HFF-Myc (cell line): ENCODE measurements around the gene GABRB1.

Experiments used
- DNase-seq: peaks from one replicate; pipeline ENCODE4 v3.0.0-alpha.2; 2011; ENCODE audit warnings: low read depth; ENCODE audit errors: extremely low read depth
- H3K4me3 ChIP-seq: replicated peaks from 2 replicates; pipeline ENCODE4 v1.5.1; 2011; ENCODE audit warnings: low read depth, mild to moderate bottlenecking, control low read depth, low read length
- TF ChIP-seq, protein P1 (sequence below): IDR thresholded peaks from 2 replicates; pipeline ENCODE4 v1.5.1; 2012; ENCODE audit warnings: mild to moderate bottlenecking, low read depth, low read length, control low read depth; ENCODE audit errors: missing control alignments

The GABRB1 gene

DNA sequence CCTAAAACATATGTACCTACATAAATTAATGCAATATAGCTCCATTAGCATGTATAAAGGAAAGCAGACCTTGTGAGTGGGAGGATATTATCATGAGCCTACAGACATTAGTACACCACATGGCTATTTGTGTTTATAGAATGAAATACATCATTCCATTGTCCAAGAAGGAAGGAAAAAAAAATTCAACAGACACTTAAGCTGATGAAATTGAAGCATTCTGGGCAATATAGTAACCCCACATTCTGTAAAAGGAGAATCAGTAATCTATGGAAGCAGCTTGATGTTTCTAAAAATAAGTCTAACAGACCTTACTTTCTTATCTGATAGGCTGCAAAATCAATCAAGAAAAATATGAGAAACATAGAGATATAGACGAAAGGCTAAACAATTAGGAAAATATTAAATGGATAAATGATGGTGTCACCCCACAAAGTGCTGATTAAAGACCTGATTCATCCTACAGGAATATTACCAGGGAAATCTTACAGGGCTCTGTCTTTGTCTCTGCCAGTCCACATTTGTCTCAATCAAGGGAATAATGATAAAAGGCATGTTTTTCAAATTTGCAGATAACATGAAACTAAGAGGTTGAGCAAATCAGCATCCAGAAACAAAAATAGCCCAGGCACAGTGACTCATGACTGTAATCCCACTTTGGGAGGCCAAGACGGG, 355.3 kb downstream of the GABRB1 start:
- DNase-seq: no peak
- TF ChIP-seq, protein P1, sequence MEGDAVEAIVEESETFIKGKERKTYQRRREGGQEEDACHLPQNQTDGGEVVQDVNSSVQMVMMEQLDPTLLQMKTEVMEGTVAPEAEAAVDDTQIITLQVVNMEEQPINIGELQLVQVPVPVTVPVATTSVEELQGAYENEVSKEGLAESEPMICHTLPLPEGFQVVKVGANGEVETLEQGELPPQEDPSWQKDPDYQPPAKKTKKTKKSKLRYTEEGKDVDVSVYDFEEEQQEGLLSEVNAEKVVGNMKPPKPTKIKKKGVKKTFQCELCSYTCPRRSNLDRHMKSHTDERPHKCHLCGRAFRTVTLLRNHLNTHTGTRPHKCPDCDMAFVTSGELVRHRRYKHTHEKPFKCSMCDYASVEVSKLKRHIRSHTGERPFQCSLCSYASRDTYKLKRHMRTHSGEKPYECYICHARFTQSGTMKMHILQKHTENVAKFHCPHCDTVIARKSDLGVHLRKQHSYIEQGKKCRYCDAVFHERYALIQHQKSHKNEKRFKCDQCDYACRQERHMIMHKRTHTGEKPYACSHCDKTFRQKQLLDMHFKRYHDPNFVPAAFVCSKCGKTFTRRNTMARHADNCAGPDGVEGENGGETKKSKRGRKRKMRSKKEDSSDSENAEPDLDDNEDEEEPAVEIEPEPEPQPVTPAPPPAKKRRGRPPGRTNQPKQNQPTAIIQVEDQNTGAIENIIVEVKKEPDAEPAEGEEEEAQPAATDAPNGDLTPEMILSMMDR: no peak
- no peak overlapping the region for H3K4me3 ChIP-seq

DNA sequence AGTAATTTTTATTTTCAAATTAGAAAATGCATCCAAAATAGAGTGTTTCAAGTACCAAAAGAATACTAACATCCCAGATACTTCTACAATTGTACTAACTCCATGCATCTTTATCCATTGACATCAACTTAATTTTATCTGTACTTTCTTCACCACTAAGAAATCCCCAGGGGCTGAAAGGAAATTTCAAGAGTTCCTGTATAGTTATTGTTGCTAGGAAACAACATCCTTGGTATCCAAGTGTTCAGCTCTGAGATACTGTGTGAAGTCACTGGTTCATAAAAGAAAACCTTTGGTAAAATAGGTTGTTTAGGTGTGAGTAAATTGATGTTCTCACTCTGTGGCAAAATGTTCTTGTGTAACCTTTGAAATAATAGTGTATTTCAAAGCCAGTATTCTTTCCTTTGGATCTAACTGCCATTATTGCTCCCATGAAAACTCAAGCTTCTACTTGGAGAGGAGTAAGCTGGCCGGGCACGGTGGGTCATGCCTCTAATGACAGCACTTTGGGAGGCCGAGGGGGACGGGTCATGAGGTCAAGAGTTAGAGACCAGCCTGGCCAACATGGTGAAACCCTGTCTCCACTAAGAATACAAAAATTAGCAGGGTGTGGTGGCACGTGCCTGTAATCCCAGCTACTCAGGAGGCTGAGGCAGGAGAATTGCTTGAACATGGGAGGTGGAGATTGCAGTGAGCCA, 359.2 kb downstream of the GABRB1 start:
- H3K4me3 ChIP-seq: no peak overlapping the region
- DNase-seq: no peak
- TF ChIP-seq, protein P1: no peak

DNA sequence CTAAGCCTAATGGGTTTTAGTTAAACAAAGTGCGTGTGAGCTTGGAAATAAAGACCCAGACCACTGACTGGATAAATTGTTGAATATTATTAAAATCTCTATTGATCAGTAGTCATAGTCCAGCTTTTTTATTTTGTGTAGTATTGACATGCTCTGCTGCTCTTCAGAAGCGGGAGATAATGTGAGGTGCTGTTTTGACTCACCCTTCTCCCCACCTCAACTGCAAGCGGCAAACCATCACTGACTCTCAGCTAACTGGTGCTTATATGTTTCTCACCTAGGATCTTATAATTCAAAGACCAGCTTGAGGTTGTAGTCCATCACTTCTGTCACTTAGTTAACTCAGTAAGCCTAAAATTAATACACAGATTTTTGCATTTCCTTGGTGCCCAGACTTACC, 359.9 kb downstream of the GABRB1 start:
- no peak for DNase-seq
- no peak overlapping the region for H3K4me3 ChIP-seq
- TF ChIP-seq, protein P1: no peak

DNA sequence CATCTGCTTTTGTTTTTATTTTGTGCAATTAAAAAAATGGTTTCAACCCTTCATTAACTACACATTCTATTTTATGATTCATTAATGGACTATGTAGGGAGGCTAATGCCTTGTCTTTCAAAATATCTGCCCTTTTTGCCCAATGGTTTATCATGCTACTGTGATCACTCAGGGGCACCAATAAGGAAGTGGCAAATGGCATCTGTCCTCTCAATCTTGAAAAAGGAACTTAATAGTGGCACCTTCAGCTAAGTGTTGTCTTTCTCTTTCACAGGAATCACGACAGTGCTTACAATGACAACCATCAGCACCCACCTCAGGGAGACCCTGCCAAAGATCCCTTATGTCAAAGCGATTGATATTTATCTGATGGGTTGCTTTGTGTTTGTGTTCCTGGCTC, 375.0 kb downstream of the GABRB1 start:
- H3K4me3 ChIP-seq: no peak overlapping the region
- no peak for DNase-seq
- TF ChIP-seq, protein P1: no peak

DNA sequence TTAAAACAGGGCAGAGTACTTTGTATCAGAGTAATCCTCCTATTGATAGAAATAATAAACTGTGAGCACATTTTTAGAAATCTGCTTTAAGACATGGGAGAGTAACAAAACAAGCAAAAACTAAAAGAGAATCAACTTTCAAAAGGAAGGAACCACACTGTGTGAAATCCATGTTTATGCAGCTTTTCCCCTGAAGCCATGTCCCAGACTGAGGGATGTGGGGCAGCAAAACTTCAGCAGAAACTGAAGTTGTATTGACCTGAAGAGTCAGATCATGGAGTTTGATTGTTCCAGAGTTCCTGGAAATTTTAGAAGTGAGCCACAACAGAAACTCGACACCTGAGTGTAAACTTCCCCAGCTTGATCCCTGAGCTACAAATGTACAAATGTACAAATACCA, 378.9 kb downstream of the GABRB1 start:
- DNase-seq: no peak
- TF ChIP-seq, protein P1: no peak
- no peak overlapping the region for H3K4me3 ChIP-seq

DNA sequence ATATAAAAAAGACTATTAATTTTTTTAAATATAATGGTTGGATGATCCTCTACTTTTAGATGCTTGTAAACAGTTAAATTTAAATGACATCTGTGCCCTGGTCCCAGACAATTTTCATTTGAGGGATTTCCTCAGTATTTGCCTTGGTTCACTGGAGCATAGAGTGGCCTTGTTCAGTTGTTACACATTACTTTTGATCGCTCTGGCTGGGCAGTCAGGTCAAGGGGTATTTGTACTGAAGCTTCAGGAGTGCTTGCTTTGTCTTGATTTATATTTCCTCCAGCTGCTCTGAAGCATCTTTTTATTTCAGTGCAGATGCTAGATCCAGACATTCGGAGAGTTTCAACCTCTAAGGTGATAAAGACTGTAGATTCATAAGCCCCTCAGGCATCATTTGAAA, 382.2 kb downstream of the GABRB1 start:
- no peak overlapping the region for H3K4me3 ChIP-seq
- TF ChIP-seq, protein P1: no peak
- no peak for DNase-seq
